Stimulated activated CD8-positive, alpha-beta memory T cell treated with anti-CD3 and anti-CD28 coated beads, Interleukin-4, amount 100 ng/mL, for 24 hours (primary cell): ENCODE results near the gene CMIP.

Experiments used
- DNase-seq: peaks from one replicate; pipeline ENCODE4 v3.0.0-alpha.2; 2020; ENCODE audit warnings: low read depth

CMIP gene

DNA sequence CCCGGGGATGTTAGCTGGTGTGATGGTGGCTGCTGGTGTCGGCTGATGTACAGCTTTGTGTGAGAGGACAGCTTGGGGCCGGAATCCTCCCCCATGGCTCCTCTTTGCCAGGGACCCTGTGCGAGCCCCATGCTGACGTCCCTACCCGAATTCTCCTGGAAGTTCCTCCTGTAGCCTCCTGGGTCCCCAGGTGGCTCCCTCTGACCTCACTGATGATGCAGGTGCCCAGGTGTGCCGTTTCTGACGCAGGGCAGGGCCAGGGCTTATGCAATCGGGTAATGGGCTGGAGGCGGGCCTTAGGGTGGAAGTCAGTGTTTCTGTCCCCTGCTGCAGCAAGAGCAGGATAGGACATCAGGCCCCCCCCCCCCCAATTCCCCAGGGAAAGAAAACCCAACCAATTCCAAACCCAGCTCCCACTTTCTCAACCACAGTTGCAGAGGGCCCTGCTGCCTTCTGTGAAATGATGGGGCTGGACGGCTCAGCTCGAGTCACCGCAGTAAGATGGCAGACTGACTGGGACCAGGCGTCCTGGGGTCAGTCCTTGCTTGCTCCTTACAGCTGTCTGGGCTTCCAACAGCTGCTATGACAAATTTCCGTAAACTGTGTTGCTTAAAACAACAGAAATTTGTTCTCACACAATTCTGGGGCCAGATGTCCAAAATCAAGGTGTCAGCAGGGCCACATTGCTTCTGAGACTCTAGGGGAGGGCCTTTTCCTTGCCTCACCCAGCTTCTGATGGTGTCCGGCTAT, 195.5 kb downstream of the CMIP start:
- no peak for DNase-seq

GRCh38 chr16:81640681-81641070, 196.1 kb downstream of the CMIP start:
- DNase-seq, result no peak

GRCh38 chr16:81641395-81642106, 196.9 kb downstream of the CMIP start:
- DNase-seq, result no peak

GRCh38 chr16:81642107-81642436, 197.5 kb downstream of the CMIP start:
- no peak for DNase-seq

GRCh38 chr16:81642943-81643342, 198.3 kb downstream of the CMIP start:
- DNase-seq, result no peak

- DNase-seq, result no peak
These were observed 200.7 kb downstream of the CMIP start for GRCh38 chr16:81645266-81645694.

- no peak for DNase-seq
These were observed 201.3 kb downstream of the CMIP start for GRCh38 chr16:81645925-81646324.

GRCh38 chr16:81646561-81646960, 202.0 kb downstream of the CMIP start:
- no peak for DNase-seq

- DNase-seq, result no peak
These were observed 202.9 kb downstream of the CMIP start for GRCh38 chr16:81647527-81647926.

DNA sequence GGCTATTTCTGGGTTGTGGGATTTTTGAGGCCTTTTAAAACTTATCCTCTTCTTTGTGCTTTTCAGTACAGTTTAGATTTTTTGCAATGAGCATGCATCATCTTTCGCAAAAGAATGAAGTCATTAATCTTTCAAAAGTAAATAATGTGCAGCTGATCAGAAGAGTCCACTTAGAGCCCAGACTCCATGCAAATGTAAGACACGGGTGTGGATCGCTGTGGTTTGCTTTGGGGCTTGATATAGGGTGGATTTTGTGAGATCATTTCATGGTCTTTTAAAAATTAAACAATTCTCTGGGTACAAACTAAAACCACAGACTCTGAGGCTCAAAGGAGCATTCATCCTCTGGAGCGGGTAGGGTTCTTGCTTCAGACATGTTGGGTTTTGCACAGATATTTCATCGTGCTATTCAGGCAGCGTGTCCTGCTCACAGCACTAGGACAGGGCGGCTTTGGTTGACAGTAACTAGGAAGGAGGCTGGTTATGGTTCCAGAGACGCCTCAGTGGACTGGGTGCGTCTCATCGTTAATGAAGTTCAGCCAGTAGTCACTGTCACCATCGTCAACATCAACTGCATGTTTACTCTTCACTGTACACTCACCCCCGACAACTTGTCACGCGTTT, 205.1 kb downstream of the CMIP start:
- DNase-seq, result no peak

DNA sequence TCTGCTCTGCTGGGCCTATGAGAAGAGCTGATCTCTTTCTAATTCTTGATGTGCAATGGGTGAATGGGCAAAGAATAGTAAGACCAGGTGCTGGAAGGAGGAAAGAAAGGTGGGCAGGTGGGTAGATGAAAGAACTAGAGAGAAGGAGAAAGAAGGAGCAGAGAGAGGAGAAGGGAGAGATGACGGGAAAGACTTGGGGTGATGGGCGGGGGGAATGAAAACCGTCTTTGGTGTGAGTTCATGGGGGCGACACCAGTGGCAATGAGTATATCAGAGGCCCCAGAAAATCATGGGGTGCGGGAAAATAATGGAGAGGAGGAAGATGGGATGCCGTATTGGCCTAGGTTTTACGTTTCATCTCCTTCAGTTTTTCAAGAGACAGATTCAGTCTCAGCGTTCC, 205.7 kb downstream of the CMIP start:
- DNase-seq, result no peak

- no peak for DNase-seq
These were observed 206.5 kb downstream of the CMIP start for GRCh38 chr16:81650982-81651562.

- no peak for DNase-seq
These were observed 207.4 kb downstream of the CMIP start for GRCh38 chr16:81651758-81652718.

GRCh38 chr16:81652798-81653505, 208.3 kb downstream of the CMIP start:
- no peak for DNase-seq

GRCh38 chr16:81654346-81654745, 209.7 kb downstream of the CMIP start:
- no peak for DNase-seq

GRCh38 chr16:81655469-81656162, 211.0 kb downstream of the CMIP start:
- no peak for DNase-seq

GRCh38 chr16:81657224-81657623, 212.6 kb downstream of the CMIP start:
- no peak for DNase-seq

DNA sequence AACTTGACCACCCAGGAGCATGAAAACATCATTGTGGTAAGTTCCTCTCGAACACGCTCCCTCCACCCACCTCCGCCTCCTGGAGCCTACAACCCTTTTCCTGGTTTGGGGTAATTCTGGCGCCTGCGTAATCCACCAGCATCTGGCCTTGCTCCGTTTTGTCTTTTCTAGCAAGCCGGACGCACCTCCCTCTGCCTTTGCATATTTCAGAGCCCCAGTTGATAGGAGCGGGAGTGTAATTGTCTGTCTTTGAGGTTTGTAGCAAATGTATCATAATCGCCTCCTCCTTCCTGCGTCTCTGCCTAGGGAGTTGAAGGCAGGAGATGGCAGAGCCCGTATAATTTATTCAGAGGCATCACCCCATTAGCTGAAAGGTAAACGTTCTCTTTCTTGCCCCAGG, 213.2 kb downstream of the CMIP start:
- DNase-seq, result no peak

- no peak for DNase-seq
These were observed 213.8 kb downstream of the CMIP start for GRCh38 chr16:81658373-81658772.

- DNase-seq, result no peak
These were observed 214.6 kb downstream of the CMIP start for GRCh38 chr16:81659249-81659648.

DNA sequence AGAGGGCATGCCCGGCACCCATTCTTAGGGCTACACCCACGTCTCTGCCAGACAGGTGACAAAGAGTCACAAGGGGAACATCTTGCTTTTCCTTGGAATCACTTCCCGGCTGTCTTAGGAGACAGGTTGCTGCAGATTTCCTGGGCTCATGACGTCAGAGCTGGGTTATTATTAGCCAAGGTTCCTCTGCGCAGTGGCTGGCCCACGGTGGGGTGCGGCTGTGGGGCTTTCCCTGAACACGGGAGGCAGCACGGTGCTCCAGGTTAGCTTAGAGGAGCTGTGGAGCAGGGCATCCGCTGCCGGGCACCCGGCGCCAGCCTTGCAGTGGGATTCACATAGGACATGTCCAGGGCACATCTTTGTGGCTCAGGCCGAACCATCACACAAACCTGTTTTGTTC, 216.5 kb downstream of the CMIP start:
- no peak for DNase-seq
